Measurements from ENCODE around the gene ZBTB20. TPM values are rescaled to one million over a fixed set of nuclear protein-coding genes. Genes with fewer than 3 reads are reported as not detected.

ZBTB20 gene
- total and polyA plus RNA-seq, 3 experiments from 2014 or later = 6.3 to 25.6 (median 6.5) TPM

DNA sequence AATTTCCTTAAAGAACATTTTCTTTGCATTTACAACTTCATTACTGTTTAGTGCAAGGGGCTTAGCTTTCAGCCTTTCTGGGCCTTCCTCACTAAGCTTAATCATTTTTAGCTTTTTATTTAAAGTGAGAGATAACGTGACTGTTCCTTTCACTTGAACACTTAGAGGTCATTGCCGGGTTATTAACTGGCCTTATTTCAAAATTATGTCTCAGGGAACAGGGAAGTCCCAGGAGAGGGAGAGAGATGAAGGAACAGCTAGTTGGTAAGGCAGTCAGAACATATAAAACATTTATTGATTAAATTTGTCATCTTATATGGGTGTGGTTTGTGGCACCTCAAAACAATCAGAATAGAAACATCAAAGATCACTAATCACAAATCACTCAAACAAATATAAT is 584.5 kb downstream of the ZBTB20 start:
- no peaks in the 10 kb centered on the region for H3K27me3 ChIP-seq (ENCODE audit: insufficient read depth, low read length, poor library complexity, severe bottlenecking)
- Mint-ChIP-seq H3K36me3 (peaks cover 17 to 30% (median 24%) of the 10 kb centered on the region in 3 donors), H3K4me1 (peaks cover 12 to 13% (median 13%) of the 10 kb centered on the region in 3 donors), H3K4me3 (no peak overlapping the region), H3K27ac (no peak overlapping the region), H3K27me3 (no peaks in the 10 kb centered on the region), H3K9me3 (peaks cover 0 to 3% (median 0%) of the 10 kb centered on the region in 5 donors)
- no peak for DNase-seq
- POLR2A ChIA-PET = no interaction called here
- CTCF ChIA-PET = no interaction called here
- H3K27ac ChIP-seq (ENCODE audit: low read depth, low read length) = no peak overlapping the region
- no peak overlapping the region for H3K4me3 ChIP-seq (ENCODE audit: low read length)
- no peaks in the 10 kb centered on the region for H3K36me3 ChIP-seq (ENCODE audit: insufficient read depth, low read length)
- no peaks in the 10 kb centered on the region for H3K9me3 ChIP-seq (ENCODE audit: low read length)
- no peaks in the 10 kb centered on the region for H3K4me1 ChIP-seq (ENCODE audit: insufficient read depth, low read length)

DNA sequence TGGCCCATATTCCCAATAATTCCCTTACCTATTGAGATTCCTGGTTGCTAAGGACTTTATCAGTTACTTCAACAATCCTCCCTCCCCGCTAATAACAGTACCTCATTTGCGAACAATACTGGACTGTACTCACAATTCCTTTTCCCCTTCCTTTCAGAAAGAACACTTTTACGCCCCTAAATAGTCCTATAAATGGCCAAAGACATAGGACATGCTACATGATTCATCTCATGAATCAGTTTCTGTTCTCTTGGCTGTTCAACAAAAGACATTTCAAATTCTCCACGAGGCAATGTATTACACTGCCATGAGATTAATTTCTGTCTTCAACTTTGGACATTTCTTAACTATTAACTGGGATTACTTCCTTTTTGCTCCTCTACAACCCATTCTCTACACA is 588.8 kb downstream of the ZBTB20 start:
- Mint-ChIP-seq H3K27ac (no peak overlapping the region), H3K27me3 (no peaks in the 10 kb centered on the region), H3K36me3 (peaks cover 4 to 9% (median 6%) of the 10 kb centered on the region in 3 donors), H3K4me1 (no peaks in the 10 kb centered on the region), H3K9me3 (no peaks in the 10 kb centered on the region), H3K4me3 (no peak overlapping the region)
- H3K9me3 ChIP-seq (ENCODE audit: low read length) = no peaks in the 10 kb centered on the region
- H3K27ac ChIP-seq (ENCODE audit: low read depth, low read length) = no peak overlapping the region
- no peaks in the 10 kb centered on the region for H3K27me3 ChIP-seq (ENCODE audit: insufficient read depth, low read length, poor library complexity, severe bottlenecking)
- H3K36me3 ChIP-seq (ENCODE audit: insufficient read depth, low read length) = no peaks in the 10 kb centered on the region
- POLR2A ChIA-PET = no interaction called here
- no peak for DNase-seq
- CTCF ChIA-PET = no interaction called here
- no peaks in the 10 kb centered on the region for H3K4me1 ChIP-seq (ENCODE audit: insufficient read depth, low read length)
- no peak overlapping the region for H3K4me3 ChIP-seq (ENCODE audit: low read length)

DNA sequence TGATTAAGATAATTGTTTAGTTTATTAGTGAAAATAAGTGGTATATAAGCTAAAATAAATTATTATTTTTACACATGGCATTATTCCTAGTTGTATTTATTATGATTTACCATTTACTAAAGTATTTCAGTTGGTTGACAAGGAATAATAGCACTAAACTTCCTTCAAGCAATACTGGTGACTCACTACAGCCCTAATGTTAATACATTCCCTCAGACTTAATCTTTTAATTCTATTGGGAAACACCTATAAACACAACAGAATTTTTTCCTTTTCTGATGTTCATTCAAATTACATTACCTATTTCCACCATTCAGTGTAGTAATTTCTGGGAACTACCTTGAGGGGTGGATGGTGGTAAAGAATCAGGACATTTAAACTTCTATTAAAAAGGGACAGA is 589.3 kb downstream of the ZBTB20 start:
- H3K27ac Mint-ChIP-seq = no peak overlapping the region
- peaks cover 4 to 9% (median 6%) of the 10 kb centered on the region in 3 donors for H3K36me3 Mint-ChIP-seq
- no peak overlapping the region for H3K4me3 ChIP-seq (ENCODE audit: low read length)
- H3K9me3 Mint-ChIP-seq = no peaks in the 10 kb centered on the region
- no peaks in the 10 kb centered on the region for H3K4me1 ChIP-seq (ENCODE audit: insufficient read depth, low read length)
- no peaks in the 10 kb centered on the region for H3K27me3 Mint-ChIP-seq
- H3K4me1 Mint-ChIP-seq = no peaks in the 10 kb centered on the region
- H3K4me3 Mint-ChIP-seq = no peak overlapping the region
- H3K9me3 ChIP-seq (ENCODE audit: low read length) = no peaks in the 10 kb centered on the region
- no peaks in the 10 kb centered on the region for H3K36me3 ChIP-seq (ENCODE audit: insufficient read depth, low read length)
- ChIA-PET CTCF (no interaction called here), POLR2A (no interaction called here)
- DNase-seq = no peak
- no peak overlapping the region for H3K27ac ChIP-seq (ENCODE audit: low read depth, low read length)
- no peaks in the 10 kb centered on the region for H3K27me3 ChIP-seq (ENCODE audit: insufficient read depth, low read length, poor library complexity, severe bottlenecking)

DNA sequence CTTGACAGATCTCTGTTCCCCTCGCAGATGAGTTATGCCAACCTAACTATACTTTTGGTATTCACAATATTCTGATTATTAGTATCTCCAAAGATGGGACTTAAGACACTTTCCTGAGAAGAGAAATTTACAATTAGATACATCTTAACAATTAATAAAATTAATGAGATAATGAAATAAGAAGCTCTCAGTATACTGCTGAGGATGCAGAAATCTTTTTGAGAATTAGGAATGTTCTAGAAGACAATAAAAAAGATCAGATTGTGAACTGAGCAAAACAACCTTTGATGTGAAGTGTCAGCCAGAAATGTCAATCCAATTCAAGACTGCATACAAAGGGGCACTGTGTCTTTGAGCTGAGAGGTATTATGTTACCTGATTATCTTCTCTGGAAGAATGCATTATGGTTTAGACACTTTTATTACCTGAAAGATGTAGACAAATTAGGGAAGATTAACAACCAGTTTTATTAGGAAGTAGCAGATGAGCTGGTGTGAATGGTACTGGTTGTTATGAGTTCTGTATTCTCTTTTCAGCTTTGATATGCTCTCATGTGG is 590.4 kb downstream of the ZBTB20 start:
- no peak for DNase-seq
- Mint-ChIP-seq H3K4me3 (no peak overlapping the region), H3K27ac (no peak overlapping the region), H3K27me3 (no peaks in the 10 kb centered on the region), H3K36me3 (peaks cover 2 to 4% (median 4%) of the 10 kb centered on the region in 3 donors), H3K4me1 (no peaks in the 10 kb centered on the region), H3K9me3 (no peaks in the 10 kb centered on the region)
- no peaks in the 10 kb centered on the region for H3K9me3 ChIP-seq (ENCODE audit: low read length)
- POLR2A ChIA-PET = no interaction called here
- CTCF ChIA-PET = no interaction called here
- no peaks in the 10 kb centered on the region for H3K4me1 ChIP-seq (ENCODE audit: insufficient read depth, low read length)
- no peaks in the 10 kb centered on the region for H3K36me3 ChIP-seq (ENCODE audit: insufficient read depth, low read length)
- no peak overlapping the region for H3K27ac ChIP-seq (ENCODE audit: low read depth, low read length)
- H3K4me3 ChIP-seq (ENCODE audit: low read length) = no peak overlapping the region
- no peaks in the 10 kb centered on the region for H3K27me3 ChIP-seq (ENCODE audit: insufficient read depth, low read length, poor library complexity, severe bottlenecking)

DNA sequence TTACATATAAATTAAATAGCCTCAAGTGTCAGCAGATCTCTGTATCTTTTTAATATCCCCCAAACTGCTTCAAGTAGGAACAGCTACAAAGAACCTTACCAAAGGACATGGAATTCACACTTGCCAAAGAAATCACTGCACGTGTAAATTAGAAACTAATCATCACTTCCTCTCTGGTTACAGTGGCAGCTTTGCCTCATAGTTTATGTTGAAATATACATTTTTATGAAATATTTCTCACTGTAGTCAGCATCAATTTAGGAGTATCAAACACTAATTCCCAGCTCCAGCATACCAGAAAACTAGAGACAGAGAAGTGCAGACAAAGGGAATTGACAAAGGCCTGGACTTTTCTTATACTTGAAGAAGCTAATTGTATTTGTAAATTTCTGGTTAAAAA is 592.4 kb downstream of the ZBTB20 start:
- Histone ChIP-seq H3K4me1 (ENCODE audit: insufficient read depth, low read length) (no peaks in the 10 kb centered on the region), H3K27me3 (ENCODE audit: insufficient read depth, low read length, poor library complexity, severe bottlenecking) (no peaks in the 10 kb centered on the region), H3K36me3 (ENCODE audit: insufficient read depth, low read length) (no peaks in the 10 kb centered on the region), H3K27ac (ENCODE audit: low read depth, low read length) (no peak overlapping the region), H3K4me3 (ENCODE audit: low read length) (no peak overlapping the region), H3K9me3 (ENCODE audit: low read length) (no peaks in the 10 kb centered on the region)
- no peak for DNase-seq
- Mint-ChIP-seq H3K4me3 (no peak overlapping the region), H3K9me3 (no peaks in the 10 kb centered on the region), H3K27me3 (no peaks in the 10 kb centered on the region), H3K4me1 (no peaks in the 10 kb centered on the region), H3K27ac (peak overlapping the region in 1 of 8 donors; percentile 43), H3K36me3 (peaks cover 0 to 4% (median 0%) of the 10 kb centered on the region in 3 donors)
- POLR2A ChIA-PET = no interaction called here
- CTCF ChIA-PET = no interaction called here

DNA sequence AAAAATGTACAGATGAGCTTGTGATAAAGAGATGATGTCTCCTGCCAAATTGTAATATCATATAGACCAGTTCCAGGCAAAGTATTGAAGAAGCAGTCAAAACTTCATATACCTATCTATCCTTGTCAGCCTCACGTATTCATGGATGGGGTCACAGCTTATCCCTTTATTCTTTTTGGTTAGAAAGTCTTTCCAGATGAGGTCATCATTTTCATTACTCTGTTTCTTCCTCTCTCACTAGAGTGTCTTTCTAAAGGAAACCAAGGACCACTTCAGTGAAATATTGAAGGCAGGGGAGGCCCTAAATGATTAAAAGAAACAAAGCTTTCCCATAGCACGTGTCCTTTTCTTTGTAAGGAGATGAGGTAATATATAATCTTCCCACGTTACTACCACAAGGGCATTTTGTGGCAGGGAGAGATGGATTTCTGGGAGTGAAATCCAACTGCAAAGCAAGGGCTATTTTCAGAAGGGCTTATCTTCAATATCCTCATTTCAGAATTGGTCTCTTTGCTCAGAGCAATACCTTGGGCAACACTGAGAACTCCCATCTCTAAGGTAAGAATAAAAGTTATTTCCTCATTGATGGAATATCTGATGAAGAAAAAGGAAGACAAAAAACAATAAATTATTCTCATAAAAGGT is 593.0 kb downstream of the ZBTB20 start:
- Mint-ChIP-seq H3K27ac (peak overlapping the region in 1 of 8 donors; percentile 23), H3K27me3 (no peaks in the 10 kb centered on the region), H3K4me1 (no peaks in the 10 kb centered on the region), H3K4me3 (no peak overlapping the region), H3K9me3 (no peaks in the 10 kb centered on the region), H3K36me3 (peaks cover 0 to 4% (median 0%) of the 10 kb centered on the region in 3 donors)
- POLR2A ChIA-PET = no interaction called here
- CTCF ChIA-PET = no interaction called here
- Histone ChIP-seq H3K27ac (ENCODE audit: low read depth, low read length) (no peak overlapping the region), H3K27me3 (ENCODE audit: insufficient read depth, low read length, poor library complexity, severe bottlenecking) (no peaks in the 10 kb centered on the region), H3K4me1 (ENCODE audit: insufficient read depth, low read length) (no peaks in the 10 kb centered on the region), H3K9me3 (ENCODE audit: low read length) (no peaks in the 10 kb centered on the region), H3K4me3 (ENCODE audit: low read length) (no peak overlapping the region), H3K36me3 (ENCODE audit: insufficient read depth, low read length) (no peaks in the 10 kb centered on the region)
- DNase-seq = no peak

DNA sequence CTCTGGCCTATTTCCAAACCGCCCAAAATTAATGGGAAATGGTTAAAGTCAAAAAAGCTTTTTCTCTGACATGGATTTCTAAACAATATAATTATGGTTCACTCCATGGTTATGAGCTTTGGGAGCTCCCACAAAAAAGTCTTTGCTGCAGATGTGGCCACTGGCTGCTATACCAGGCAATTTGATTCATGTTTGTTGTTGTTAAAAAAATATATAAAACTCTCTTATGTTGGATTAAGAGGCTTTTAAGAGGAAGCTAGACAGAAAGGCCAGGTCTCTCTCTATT is 594.6 kb downstream of the ZBTB20 start:
- POLR2A ChIA-PET = no interaction called here
- H3K4me1 Mint-ChIP-seq = no peaks in the 10 kb centered on the region
- CTCF ChIA-PET = no interaction called here

DNA sequence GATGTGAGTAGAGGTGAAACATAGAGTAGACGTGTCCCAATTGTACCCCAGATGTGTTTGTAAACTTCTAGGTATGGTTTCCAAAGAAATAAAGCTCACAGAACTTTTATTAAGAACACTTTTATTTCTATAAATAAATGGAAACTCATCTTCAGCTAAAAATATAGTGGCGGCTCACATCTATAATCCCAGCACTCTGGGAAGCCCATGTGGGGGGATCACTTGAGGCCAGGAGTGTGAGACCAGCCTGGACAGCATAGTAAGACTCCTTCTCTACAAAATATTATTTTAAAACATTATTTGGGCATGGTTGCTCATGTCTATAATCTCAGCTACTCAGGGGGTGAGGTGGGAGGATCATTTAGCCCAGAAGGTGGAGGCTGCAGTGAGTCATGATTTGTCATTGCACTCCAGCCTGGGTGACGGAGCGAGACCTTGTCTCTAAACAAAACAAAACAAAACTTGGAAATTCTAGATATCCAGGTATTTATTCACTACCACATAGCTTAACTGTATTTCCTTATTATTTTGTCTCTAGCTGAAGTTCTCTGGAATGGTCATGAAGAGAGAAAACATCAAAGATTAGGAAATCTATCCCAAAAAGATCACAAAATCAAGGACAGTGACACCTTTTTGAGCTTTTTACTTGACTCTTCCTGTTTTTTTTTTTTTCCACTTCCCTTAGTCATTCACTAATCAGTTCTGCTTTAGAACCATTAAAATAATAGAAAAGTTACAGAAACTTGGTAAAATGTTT is 595.1 kb downstream of the ZBTB20 start:
- Histone ChIP-seq H3K36me3 (ENCODE audit: insufficient read depth, low read length) (no peaks in the 10 kb centered on the region), H3K27ac (ENCODE audit: low read depth, low read length) (no peak overlapping the region), H3K4me1 (ENCODE audit: insufficient read depth, low read length) (no peaks in the 10 kb centered on the region), H3K27me3 (ENCODE audit: insufficient read depth, low read length, poor library complexity, severe bottlenecking) (no peaks in the 10 kb centered on the region), H3K9me3 (ENCODE audit: low read length) (no peaks in the 10 kb centered on the region), H3K4me3 (ENCODE audit: low read length) (no peak overlapping the region)
- ChIA-PET POLR2A (no interaction called here), CTCF (no interaction called here)
- no peak for DNase-seq
- Mint-ChIP-seq H3K27ac (no peak overlapping the region), H3K9me3 (no peaks in the 10 kb centered on the region), H3K27me3 (no peaks in the 10 kb centered on the region), H3K4me3 (no peak overlapping the region), H3K36me3 (peaks cover 0 to 4% (median 0%) of the 10 kb centered on the region in 3 donors), H3K4me1 (no peaks in the 10 kb centered on the region)

More for the DNA sequence above, 594.6 kb downstream of the ZBTB20 start:
- Histone ChIP-seq H3K36me3 (ENCODE audit: insufficient read depth, low read length) (no peaks in the 10 kb centered on the region), H3K27ac (ENCODE audit: low read depth, low read length) (no peak overlapping the region), H3K4me3 (ENCODE audit: low read length) (no peak overlapping the region), H3K4me1 (ENCODE audit: insufficient read depth, low read length) (no peaks in the 10 kb centered on the region), H3K27me3 (ENCODE audit: insufficient read depth, low read length, poor library complexity, severe bottlenecking) (no peaks in the 10 kb centered on the region), H3K9me3 (ENCODE audit: low read length) (no peaks in the 10 kb centered on the region)
- Mint-ChIP-seq H3K9me3 (no peaks in the 10 kb centered on the region), H3K4me3 (no peak overlapping the region), H3K36me3 (peaks cover 0 to 4% (median 0%) of the 10 kb centered on the region in 3 donors), H3K27ac (no peak overlapping the region), H3K27me3 (no peaks in the 10 kb centered on the region)
- no peak for DNase-seq
